Measurements from ENCODE around the gene AXIN2.
A peak's percentile ranks its signal among the peaks of the same experiment; 100 is the strongest.

The AXIN2 gene

DNA sequence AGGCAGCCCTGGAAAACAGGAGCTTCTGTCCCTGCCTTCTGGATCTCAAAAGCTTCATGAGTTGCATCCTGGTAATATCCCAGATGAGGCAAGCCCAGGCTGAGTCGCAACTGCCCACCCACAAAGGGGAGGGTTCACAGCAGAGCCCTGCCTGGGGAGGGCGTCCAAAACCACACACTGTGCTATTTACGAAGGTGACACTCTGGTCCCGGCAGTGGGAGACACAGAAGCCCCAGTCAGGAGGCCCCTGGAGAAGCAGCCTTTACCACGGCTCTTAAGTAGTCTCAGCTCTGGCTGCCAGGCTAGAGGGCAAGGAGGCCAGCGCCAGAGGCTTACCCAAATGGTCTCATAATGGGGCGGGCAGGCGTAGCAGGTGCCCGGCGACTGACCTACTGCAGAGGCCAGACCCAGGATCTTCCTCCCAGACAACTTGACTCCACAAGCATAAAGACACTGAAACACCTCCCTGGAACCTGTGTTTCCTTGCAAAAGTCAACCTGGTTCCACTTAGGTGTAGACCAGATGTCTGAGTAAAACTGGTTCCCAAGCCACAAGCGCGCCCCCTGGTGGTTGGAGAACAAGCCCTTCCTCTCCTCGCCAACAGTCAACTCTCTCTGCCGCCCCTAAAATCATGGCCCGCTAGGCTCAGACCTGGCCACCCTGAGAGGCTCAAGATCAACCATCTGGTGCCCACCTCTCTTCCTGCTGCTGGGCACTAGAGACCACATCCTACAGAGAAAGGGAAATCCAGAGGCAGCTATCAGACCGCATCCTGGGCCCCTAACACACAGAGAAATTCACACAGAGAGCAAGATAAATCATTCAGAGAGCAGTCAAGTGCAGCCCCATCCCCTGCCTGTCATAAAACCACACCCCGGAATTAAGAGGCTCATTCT is 5.2 kb downstream of the AXIN2 start:
- peak; percentile 89 for DNase-seq (ENCODE audit: low read depth)

DNA sequence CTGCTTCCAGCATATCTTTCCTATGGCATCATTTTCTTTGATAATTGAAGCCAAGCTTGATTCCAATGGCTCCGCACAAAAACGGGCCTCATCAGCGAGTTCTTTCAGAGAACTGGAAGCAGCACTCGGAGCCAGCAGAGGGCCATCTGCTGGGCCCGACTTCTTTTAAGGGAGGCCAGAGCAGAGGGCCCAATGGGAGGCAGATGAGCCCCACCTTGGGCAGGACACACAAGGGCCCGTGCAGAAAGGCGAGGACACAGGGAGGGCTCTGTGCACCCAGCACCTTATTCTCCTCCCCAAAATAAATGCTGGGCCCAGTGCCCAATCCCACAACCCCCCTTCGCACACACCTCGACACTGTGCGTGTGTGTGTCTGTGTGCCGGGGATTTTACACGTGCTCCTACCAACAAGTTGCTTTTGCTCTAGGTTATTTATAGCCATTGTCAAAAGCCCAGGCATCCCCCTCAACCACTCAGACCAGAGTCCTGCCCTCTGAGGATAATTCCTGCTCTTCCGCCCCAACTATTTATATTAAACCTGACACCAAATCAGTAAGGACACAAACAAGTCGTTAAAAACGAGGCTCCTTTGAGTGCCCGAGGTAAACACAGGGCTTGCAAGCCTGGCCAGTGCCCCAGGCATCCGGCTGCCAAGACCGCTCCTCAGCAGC is 6.8 kb downstream of the AXIN2 start:
- no peak for DNase-seq (ENCODE audit: low read depth)

DNA sequence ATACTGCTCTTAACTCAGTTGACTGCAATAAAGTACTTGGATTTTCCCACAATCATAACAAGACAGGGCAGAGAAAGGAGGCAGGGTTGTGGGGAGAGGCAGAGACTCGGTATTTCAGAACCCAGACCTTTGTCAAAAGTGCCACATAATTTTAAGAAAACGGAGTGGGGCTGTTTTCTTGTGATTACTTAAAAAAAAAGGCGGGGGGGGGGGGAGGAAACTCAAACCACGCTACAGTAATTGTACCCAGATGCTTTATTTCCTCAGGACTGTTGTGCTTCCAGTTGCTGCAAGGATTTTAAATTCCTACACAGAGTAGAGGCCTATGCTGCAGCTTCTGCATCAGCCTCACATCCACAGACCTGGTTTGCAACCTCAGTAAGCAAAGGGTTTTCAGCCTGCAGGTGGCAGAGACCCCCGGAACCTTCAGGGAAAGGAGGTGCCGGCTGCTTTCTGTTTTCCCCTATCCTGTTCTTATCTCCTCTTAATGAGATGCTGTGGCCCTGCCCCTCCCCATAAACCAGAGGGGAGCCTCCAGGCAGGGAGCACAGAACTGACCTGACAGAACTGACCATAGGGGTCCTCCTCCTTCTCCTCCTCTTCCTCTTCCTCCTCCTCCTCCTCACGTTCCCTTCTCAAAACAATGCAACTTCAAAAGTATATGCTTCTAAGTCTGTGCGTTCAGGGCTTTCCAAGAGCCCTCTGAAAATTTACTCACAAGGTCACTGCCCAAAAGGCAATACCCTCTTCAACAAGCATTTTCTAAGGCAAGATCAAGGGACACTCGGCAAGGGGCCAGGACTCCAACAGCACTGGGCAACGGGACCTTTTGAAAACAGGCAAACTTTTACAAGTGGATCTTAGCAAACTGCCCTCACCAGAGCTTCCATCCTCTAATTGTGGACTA is 7.5 kb downstream of the AXIN2 start:
- no peak for DNase-seq (ENCODE audit: low read depth)

DNA sequence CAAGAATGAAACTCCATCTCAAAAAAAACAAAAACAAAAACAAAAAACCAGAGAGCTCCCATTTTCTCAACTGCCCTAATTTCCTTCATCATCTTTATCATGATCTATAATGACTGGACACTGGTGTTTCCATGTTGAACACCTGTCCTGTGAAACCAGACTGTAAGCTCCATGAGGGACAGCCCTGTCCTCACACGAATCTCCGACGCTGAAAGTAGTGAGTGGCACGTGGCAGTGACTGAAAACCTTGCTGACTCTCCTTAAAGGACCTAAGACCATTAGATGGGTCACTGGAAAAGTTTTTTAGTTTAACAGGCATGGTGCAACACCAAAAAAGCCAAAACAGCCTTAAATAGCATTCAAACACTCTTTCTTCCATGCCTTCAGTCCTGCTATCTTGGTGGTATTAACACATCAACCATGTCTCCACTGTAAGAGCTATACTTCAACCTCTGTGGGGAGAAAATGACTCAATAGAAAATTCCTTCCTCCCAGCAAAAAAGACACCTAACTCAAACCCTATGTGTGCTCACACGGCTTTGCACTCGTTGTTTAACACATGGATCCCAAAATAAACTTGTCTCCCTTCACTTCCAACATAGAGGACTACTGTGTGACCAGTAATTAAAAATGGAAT is 8.3 kb downstream of the AXIN2 start:
- DNase-seq (ENCODE audit: low read depth): no peak

DNA sequence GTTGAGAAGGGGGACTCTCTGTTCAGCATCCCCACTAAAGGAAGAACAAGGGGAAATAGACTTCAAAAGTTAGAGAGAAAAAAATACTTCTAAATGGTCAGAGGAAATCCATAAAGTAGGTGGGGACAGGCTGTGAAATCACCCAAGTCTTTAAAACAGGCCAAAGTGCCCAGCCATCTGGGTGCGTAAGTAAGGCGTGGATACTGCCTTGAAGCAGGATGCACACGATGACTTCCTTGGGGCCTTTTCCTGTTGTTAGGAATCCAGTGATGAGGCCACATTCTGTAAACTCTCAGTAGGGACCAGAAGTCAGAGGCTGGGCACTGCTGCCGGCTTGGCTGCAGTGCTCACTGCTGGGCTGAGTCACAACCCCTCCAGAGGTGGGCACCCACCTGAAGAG is 9.2 kb downstream of the AXIN2 start:
- DNase-seq (ENCODE audit: low read depth): no peak

DNA sequence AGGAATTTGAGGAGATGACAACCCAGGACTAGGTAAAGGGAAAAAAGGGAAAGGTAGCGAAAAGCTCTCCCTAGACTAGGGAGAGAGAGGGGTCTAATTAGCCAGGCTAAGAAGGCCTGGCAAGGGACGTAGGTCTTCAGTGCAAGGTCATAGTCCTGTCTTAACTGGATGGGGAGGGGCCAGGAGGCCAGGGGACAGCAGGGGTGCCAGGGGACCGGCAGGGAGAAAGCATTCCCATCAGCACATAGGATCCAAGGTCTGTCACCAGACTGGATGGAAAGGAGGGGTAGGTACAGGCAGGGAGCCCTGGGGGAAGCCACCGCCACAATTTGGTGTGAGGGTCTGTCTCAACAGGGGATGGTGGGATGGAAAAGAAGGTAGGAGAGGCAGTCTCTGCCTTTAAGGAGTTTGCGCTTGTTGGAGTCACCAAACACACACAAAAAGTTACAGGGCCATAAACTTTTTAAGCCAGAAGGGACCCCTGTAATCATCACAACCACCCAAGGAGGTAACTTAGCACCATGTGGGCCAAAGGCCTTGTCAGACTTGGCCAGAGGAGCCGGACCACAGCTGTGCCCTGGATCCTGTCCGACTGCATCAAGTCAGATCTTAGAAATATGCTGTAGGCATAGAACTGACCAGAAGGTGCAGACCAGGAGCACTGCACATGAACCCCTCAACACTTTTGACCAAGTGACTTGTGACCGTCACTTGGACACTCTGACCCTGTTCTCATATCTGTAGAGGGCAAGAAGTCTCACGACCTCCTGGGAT is 10.0 kb downstream of the AXIN2 start:
- DNase-seq (ENCODE audit: low read depth): no peak

DNA sequence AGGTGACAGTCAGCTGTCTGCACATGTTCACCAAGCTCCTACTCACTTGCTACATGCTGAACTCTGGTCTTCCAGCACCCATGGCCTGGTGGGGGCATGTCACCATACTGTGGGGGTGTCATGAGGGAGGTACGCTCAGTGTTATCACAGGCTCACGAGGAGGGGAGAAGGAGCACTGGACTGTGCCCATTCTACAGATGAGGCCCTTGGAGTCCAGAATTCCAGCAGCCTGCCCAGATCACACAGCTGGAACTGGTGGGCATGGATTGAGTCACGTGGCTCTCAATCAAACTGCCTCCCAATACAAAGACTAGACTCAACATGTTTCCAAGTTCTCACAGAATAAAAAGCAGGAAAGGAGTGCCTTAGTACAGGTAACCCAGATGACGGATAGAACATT is 10.7 kb downstream of the AXIN2 start:
- no peak for DNase-seq (ENCODE audit: low read depth)

DNA sequence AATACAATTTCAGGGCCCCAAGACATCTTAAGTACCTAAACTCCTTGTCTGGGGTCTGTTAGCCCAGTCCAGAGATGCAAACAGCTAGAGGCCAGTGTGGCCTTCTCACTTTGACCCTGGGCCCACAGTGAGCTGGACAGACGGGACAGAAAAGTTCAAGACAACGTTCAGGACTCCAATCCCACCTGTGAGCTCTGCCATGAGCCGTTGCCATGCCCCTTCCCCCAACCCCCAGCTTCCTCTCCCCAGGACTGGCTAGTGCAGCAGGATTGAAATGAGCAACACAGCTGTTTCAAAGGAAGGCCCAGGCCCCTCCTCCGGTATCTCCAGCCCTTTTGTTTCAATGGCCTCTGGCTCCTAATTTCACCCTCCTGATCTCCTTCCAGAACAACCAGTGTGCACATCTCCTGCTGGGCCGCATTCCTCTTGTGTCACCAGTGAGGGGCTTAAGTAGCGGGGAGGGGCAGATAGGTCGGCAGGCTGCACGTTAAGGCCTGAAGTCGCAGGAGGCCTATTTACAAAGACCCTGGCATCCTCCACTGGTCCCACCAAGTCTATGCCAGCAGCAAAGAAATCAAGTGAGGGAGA is 11.3 kb downstream of the AXIN2 start:
- DNase-seq (ENCODE audit: low read depth): no peak

DNA sequence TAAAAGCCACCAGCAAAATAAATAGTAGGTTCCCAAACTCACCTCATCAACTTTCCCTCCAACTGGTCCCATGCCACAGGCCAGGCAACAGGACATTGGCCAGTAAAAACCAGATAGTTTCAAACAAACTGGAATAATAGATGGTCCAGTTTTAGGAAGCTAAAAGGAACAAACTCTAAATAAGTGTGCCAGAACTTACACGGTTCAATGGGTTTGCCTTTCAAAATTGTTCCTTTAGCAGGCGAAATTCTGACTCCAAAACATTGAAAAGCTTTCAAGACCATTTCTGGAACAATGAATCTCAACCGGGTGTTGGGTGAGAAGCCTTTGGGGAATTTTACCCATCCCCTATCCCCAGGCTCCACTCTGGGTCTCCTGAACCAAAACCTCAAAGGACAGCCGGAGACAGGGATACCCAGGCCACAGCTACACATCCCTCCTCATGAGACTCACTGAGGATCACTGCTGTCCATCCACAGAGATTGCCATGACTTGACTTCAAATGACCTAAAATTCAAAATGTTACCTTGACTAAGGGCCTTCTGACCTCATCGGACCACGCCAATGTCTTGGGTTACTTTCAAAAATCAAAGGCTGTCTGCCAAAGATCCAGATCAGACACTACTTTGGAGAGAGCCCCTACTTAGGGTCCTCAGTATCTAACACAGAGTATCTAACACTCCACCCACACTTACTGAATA is 13.0 kb downstream of the AXIN2 start:
- no peak for DNase-seq (ENCODE audit: low read depth)

DNA sequence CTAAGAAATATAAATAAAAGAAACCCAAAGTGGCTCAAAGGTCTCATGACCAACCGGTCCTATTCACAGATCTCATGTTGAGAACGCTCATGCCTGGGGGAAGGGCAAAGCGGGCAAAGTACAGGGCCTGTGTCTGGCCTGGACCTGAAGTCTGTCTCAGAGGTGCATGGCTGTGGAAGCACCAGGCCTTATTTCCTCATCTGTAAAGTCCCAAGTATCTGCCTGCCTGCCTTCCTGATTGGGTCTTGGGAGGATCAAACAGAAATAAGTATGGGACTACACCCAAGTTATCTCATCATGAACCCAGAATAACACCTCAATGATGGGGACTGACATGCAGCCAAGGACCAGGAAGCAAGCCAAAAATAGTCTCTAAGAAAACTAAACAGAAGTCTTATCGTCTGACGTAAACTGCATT is 14.2 kb downstream of the AXIN2 start:
- no peak for DNase-seq (ENCODE audit: low read depth)

DNA sequence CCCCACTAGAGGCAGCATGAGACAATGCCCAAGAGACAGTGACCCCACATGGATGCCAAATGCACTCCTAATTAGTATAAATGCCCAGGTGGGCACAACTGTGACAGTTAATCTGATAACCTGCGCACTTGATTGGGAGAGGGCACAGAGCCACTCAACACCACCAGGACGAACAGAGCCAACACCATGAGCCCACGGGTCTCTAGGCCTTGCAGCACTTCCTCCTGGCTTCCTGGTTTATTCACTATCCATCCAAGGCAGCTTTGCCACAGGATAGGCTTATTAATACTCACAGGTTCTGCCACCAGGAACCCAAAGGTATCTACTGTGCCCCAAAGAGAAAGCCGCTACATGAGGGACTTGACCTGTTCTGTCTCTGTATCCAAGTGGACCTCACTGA is 14.9 kb downstream of the AXIN2 start:
- no peak for DNase-seq (ENCODE audit: low read depth)

DNA sequence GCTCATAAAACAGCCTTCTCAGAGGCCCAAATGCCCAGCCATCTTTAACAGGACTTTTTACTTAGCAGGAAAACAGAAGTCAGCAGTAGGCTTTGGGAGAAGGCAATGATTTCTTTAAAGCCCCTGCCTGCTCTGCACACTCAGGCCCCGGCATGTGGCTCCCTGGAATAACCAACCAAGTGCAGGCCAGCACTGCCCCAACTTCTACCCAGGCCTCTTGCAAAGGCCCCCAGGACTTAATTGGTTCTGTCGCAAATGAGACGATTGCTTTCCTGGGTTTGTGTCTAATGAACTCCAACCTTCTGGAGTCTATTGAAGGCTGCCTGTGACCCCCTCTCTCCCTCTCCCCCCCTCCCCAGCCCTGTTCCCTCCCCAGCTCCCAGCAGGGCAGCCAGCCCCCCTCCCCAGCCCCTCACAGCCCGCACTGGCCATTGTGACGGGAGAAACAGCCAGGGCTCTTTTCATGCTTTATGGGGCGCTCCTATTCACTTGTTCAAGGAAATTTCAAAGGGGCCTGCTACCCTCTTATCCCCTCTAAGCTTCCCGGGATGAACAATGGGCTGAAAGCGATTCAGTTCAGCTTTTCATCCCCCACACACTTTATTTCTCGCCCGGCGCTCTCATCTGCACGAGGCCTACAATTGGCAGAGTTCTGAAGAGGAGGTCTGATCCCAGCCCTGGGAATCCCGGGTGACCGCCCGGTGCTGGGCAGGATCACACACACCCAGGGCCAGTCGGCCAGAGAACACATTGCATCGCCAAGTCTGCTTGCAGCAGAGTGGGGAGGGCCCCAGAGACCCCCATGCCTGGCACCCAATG is 15.5 kb downstream of the AXIN2 start:
- no peak for DNase-seq (ENCODE audit: low read depth)

DNA sequence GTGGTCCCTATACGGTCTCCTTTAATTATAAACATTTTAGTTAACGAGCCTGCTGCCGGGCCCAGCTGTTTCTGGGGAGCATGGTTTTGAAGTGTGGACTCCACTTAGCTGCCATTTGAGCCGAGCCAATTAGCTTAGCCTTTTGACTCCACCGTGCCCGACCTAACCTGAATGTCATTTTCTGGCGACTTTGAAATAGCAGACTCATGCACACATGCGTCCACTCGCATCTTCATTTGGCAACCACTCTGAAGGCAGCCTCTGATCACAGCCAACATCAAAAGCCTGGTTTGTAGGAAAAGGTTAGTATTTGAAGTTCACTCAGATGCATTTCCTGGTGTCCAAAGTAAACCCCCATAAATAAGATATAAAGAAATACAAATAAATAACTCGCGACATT is 16.8 kb downstream of the AXIN2 start:
- DNase-seq (ENCODE audit: low read depth): no peak

DNA sequence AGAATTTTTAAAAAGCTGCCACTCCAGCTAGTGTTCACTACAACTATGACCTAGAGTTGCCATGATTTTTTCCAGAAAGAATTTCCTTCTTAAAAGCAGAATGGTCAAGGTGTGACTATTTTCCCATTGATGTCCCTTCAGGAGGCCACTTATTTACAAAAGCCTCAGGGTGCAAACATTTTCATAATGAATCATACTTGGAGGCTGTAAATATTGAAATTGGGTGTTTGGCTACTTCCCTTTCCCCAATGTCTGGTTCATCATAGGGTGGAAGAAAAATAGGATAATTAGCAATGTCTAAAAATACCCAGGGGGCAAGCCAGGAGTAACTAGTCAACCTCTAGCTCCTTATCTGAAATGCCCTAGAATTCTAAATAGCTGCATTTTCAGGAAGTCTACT is 18.8 kb downstream of the AXIN2 start:
- no peak for DNase-seq (ENCODE audit: low read depth)

DNA sequence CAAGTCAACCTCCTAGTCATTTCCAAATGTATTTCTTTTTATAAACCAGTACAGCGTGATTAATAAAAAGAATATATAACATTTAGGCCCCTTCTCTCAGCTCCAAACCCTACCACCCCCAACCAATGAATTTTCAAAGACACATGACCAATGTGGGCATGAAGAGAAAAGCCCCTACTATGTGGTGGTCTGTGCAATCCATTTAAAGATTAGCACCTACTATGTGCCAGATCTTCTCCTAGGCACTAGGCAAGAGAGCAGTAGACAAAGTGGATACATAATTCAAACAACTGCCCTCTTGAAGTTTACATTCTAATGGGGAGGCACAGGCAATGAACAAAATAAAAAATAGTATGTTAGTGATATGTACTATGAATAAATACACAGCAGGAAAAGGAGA is 19.4 kb downstream of the AXIN2 start:
- DNase-seq (ENCODE audit: low read depth): no peak

DNA sequence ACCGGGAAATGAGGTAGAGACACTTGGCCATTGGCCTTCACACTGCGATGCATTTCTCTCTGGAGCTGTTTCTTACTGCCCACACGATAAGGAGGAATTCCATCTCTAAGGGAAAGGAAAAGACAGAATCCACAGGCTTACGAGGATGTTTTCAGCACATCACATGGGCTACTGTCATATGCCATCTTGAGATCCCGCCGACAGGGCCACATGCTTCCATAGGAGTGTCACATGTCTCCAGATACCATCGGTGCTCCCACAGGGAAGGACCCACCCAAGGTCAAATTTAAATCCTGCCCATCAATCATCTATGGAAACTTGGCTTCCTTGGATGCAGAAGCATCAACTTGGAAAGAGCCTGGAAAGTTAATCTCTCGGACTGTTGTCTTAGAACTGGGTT is 20.0 kb downstream of the AXIN2 start:
- DNase-seq (ENCODE audit: low read depth): no peak

DNA sequence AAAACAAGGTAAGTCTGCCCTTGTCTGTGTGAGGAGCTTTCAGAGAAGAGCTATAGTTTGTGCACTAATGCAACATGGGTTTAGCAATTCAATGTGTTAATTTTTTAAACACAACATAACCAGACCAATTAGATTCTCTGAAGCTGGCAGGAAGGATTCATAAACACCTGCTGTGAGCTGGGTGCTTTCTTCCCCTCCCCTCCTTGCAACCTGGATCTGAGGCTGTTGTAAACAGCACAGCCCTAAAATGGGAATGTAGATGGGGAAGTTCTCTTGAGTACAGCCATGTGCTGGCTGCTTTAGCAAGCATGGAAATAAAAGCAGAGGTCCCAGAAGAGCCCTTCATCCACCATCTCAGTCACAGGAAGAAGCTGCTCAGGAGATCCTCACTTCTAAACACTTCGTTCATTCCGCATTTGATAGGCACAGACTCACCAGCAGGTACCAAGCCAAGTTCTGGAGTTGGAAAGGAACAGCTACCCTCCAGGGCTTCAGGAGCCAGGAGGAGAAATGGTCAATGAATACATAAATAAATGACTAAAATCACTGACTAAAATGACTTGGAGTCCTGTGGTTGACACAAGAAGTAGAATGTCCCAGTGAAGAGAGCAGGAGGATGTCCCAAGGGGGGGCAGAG is 21.7 kb downstream of the AXIN2 start:
- DNase-seq (ENCODE audit: low read depth): no peak

DNA sequence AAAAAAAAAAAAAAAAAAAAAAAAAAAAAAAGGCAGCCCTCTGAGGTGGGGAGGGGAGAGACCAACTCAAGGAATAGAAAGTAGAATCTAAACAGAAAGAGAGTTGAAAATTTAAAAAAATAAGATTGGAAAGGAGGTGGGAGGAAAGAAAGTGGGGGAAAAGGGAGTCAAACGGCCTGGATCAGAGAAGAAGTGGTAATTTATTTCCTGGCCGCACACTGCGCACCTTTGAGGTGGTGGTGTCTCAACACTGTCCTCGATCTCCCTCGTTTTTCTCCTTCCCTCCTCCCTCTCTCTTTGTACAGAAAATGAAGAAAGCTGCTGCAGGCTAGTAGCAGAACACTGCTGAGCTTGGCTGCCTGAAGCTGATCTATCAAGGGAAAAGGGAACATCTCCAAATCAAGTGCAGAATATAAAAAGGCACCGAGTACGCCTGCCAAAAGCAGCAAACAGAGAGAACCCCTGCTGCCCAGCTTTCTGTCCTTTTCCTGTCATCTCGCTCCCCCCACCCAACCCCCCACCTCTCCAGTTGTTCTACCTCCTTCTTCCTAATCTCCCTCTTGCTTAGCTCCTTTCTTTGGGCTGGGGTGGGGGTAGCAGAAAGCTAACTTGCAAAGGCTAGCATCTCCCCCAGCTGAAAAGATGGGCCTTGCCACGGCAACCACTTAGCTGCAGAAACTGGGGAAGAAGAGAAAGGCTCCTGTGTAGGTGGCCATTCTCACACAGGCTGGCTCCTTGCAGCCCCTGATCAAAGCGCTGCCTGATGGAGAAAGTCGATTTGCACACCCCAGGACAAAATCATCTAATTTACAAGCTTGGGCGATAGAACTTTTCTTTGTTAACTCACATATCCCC is 22.5 kb downstream of the AXIN2 start:
- no peak for DNase-seq (ENCODE audit: low read depth)
